Measurements from ENCODE around the gene FXYD1.

The FXYD1 gene

DNA sequence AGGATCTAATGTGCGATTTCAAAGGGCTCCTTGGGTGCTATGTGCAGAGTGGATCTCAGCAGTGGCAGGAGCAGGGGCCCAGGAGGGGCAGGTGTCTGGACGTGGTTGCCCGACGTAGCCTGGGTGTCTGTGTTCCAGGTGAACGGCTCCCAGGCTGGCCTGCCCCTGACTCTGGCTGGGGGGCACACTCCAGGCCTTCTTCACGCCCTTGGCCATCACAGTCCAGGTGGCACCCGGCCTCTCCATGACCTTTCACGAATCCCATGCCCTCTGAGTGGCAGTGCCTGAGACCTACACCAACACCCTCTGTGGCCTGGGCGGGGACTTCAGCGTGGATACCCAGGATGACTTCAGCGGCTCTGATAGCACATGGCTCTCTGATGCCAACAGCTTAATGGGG, 34.3 kb upstream of the FXYD1 start:
- H3K4me3 ChIP-seq (ENCODE audit: low read depth, low read length): no peak overlapping the region
- DNase-seq (ENCODE audit: low read depth): no peak
- TF ChIP-seq, protein P1, sequence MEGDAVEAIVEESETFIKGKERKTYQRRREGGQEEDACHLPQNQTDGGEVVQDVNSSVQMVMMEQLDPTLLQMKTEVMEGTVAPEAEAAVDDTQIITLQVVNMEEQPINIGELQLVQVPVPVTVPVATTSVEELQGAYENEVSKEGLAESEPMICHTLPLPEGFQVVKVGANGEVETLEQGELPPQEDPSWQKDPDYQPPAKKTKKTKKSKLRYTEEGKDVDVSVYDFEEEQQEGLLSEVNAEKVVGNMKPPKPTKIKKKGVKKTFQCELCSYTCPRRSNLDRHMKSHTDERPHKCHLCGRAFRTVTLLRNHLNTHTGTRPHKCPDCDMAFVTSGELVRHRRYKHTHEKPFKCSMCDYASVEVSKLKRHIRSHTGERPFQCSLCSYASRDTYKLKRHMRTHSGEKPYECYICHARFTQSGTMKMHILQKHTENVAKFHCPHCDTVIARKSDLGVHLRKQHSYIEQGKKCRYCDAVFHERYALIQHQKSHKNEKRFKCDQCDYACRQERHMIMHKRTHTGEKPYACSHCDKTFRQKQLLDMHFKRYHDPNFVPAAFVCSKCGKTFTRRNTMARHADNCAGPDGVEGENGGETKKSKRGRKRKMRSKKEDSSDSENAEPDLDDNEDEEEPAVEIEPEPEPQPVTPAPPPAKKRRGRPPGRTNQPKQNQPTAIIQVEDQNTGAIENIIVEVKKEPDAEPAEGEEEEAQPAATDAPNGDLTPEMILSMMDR (IDR thresholded peaks at IDR 0.05; ENCODE audit: insufficient read depth, low read depth, low read length, missing control alignments): no peak

DNA sequence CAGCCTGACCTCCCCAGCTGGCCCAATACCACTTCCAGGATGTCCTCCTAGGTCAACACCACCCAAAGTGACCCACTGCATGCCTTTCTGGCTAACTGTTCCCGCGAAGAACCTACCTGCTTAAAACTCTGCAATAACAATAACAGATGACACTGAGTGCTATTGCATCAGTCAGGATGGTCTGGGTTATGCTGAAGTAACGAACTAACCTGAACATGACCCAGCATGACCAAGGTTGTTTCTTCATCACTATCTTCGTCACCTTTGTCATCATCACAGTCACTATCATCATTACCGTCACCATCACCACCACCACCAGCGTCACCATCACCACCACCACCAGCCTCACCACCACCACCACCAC, 33.6 kb upstream of the FXYD1 start:
- DNase-seq (ENCODE audit: low read depth): no peak
- TF ChIP-seq, protein P1 (IDR thresholded peaks at IDR 0.05; ENCODE audit: insufficient read depth, low read depth, low read length, missing control alignments): no peak

DNA sequence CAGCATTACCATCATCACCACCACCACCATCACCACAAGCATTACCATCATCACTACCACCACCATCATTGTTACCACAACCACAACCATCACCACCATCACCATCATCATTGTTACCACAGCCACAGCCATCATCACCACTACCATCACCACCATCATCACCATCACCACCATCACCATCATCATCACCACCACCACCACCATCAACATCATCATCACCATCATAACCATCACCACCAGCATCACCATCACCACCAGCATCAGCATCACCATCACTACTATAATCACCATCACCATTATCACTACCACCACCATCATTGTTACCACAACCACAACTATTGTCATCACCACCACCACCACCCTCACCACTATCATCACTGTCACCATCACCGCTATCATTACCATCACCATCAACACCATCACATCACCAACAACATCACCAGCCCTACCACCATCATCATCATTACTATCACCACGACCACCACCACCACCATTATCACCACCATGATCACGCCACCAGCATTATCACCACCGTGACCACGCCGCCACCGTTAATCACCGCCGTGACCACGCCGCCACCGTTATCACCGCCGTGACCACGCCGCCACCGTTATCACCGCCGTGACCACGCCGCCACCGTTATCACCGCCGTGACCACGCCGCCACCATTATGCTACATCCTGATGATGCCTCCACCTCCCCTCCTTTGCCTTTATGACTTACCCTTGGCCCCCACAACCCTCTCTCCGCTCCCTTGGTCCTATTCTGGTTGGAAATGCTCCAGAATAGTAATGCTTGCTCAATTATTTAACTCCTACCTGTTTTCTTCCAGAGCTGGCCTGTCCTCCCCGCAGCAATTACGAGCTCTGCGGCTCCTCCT, 33.0 kb upstream of the FXYD1 start:
- TF ChIP-seq, protein P1 (IDR thresholded peaks at IDR 0.05; ENCODE audit: insufficient read depth, low read depth, low read length, missing control alignments): no peak

More for the DNA sequence above, 33.6 kb upstream of the FXYD1 start:
- no peak overlapping the region for H3K4me3 ChIP-seq (ENCODE audit: low read depth, low read length)

GRCh38 chr19:35106291-35106583, 32.4 kb upstream of the FXYD1 start:
- H3K4me3 ChIP-seq (ENCODE audit: low read depth, low read length): no peak overlapping the region
- TF ChIP-seq, protein P1 (IDR thresholded peaks at IDR 0.05; ENCODE audit: insufficient read depth, low read depth, low read length, missing control alignments): no peak
- DNase-seq (ENCODE audit: low read depth): no peak

More for the DNA sequence above, 33.0 kb upstream of the FXYD1 start:
- no peak for DNase-seq (ENCODE audit: low read depth)
- H3K4me3 ChIP-seq (ENCODE audit: low read depth, low read length): no peak overlapping the region

DNA sequence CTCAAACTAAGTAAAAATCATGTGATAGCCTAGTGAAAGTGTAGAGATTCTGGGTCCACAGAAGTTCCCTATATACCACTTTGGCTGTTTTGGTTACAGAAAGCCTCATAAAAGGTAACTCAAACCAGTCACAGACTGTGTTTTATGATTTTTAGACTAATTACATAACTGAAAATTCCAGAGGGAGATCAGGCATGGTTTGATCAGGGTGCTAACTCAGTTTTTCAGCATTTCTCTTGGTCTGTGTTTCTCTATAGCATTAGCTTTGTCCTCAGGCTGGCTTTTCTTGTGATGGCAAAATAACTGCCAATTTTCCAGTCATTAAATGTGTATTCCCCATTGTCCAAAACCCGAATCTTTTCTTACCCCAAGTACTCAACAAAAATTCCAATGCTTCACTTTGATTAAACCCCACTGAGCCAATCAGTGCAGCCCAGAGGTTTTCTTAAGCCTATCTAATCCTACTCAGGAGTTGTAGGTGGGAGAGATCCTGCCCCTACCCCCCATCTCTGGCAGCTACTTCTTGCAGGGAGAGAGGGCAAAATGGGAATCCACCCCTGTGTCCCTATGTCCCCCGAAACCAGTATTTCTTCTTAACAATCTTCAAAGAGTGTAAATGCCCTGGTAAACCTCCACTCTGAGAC, 31.6 kb upstream of the FXYD1 start:
- no peak for DNase-seq (ENCODE audit: low read depth)
- TF ChIP-seq, protein P1 (IDR thresholded peaks at IDR 0.05; ENCODE audit: insufficient read depth, low read depth, low read length, missing control alignments): no peak
- H3K4me3 ChIP-seq (ENCODE audit: low read depth, low read length): no peak overlapping the region

DNA sequence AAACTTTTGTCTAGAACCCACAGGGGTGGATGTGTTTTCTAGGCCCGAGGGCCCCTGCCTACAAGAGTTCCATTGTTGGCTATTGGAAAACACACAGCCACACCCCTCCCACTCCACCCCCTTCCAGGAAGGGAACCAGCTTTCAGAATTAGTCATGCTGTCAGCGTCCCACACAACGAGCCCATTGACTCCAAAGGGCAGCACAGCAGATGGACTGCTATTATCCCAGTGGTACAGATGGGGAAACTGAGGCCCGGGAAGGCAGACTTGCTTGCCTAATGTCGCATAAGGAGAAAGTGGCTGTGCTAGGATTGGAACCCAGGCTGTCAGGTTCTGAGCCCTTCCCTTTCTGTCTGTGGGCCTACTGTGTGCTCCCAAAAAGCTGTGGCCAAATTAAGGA, 31.1 kb upstream of the FXYD1 start:
- no peak overlapping the region for H3K4me3 ChIP-seq (ENCODE audit: low read depth, low read length)
- no peak for DNase-seq (ENCODE audit: low read depth)

More for the DNA sequence above, 31.1 kb upstream of the FXYD1 start:
- TF ChIP-seq, protein P1 (IDR thresholded peaks at IDR 0.05; ENCODE audit: insufficient read depth, low read depth, low read length, missing control alignments): no peak

Data from GM12865 (cell line).